Lung (tissue), 12 donors: ENCODE data around the gene APBB1. TPM values are rescaled to one million over a fixed set of nuclear protein-coding genes. Genes with fewer than 3 reads are reported as not detected.
"Not testable (repeated sequence)": the region's sequence is repeated elsewhere in the genome, so short reads cannot be mapped to it uniquely, and the experiment has no call there.

ENCODE experiments used
- ATAC-seq: fragments of 200-7000 bp; cut with Tn5 transposase; one replicate; pipeline ENCODE4 v1.9.1; 2020; ENCODE audit warnings: moderate number of reproducible peaks; ENCODE audit not compliant: insufficient read depth, low FRiP score
- DNase-seq, 3 donors: peaks; one replicate each; pipeline ENCODE4 v3.0.0-alpha.2; 2013 to 2017
- H3K27ac ChIP-seq, 2 donors: one replicate each; pipeline ENCODE4 v1.5.1; 2013; ENCODE audit warnings: mild to moderate bottlenecking in 2 of 2, moderate library complexity in 2 of 2, control low read depth in 1 of 2, inconsistent platforms in 1 of 2, low read depth in 1 of 2, low read length in 1 of 2
- H3K27me3 ChIP-seq, 3 donors: one replicate each; pipeline ENCODE4 v1.5.1; 2013; ENCODE audit warnings: low read length in 2 of 3; ENCODE audit not compliant: control insufficient read depth in 3 of 3, insufficient read depth in 3 of 3
- H3K36me3 ChIP-seq, 4 donors: one replicate each; pipeline ENCODE4 v1.5.1; 2013; ENCODE audit warnings: low read length in 4 of 4, mild to moderate bottlenecking in 1 of 4, moderate library complexity in 1 of 4; ENCODE audit not compliant: control insufficient read depth in 4 of 4, insufficient read depth in 4 of 4
- H3K4me1 ChIP-seq, 5 donors: one replicate each; pipeline ENCODE4 v1.5.1; 2013; ENCODE audit warnings: low read length in 5 of 5, mild to moderate bottlenecking in 2 of 5, moderate library complexity in 1 of 5; ENCODE audit not compliant: control insufficient read depth in 5 of 5, insufficient read depth in 5 of 5
- H3K4me3 ChIP-seq: one replicate; pipeline ENCODE4 v1.5.1; 2013; ENCODE audit warnings: mild to moderate bottlenecking, control low read depth, moderate library complexity
- H3K9ac ChIP-seq, 2 donors: one replicate each; pipeline ENCODE4 v1.5.1; 2013; ENCODE audit warnings: low read length in 2 of 2, control low read depth in 1 of 2; ENCODE audit not compliant: insufficient read depth in 1 of 2
- H3K9me3 ChIP-seq, 4 donors: one replicate each; pipeline ENCODE4 v1.5.1; 2013; ENCODE audit warnings: low read length in 3 of 4, mild to moderate bottlenecking in 1 of 4, moderate library complexity in 1 of 4; ENCODE audit not compliant: control insufficient read depth in 4 of 4, insufficient read depth in 3 of 4
- CTCF ChIP-seq: IDR thresholded peaks from 2 replicates; pipeline ENCODE4 v1.5.1; 2012; ENCODE audit warnings: mild to moderate bottlenecking; ENCODE audit errors: control extremely low read depth, extremely low read depth
- WGBS, 2 donors: extraction: QIAGEN DNeasy Blood & Tissue Kit; methylation state at CpG; one replicate each; pipeline ENCODE4 v1.1.7; 2013; 5-methylcytosine and 5-hydroxymethylcytosine counted together
- polyA plus RNA-seq, 2 donors: library from polyadenylated mRNA; stranded (reverse); fragments of 200-250 nt; gene quantifications; one replicate each; pipeline ENCODE4 v1.2.1, GENCODE V29; 2013
- total RNA-seq, 2 donors: library from RNA; depleted of rRNA in 1 of 2; stranded (reverse); fragments of >200 nt in 1 of 2; gene quantifications; one replicate each; pipeline ENCODE4 v1.2.1, GENCODE V29; 2014 to 2021
- donor health status: control.
- donor health status: control.
- donor health status: Bipolar disorder and iron deficiency.
- donor health status: healthy.
- donor health status: DM: yes; HTN: yes; CAD: no.

APBB1 gene
- total and polyA plus RNA-seq, 4 donors = 18.8 to 42.0 (median 30.6) TPM

- H3K27me3 ChIP-seq = no peaks in the 10 kb centered on the region
- no peaks in the 10 kb centered on the region for H3K9me3 ChIP-seq
- no peak for TF ChIP-seq CTCF
- H3K36me3 ChIP-seq = peaks cover 0 to 19% (median 8%) of the 10 kb centered on the region in 4 donors
- no peak overlapping the region for H3K27ac ChIP-seq
- no peak for DNase-seq
- H3K9ac ChIP-seq = no peak overlapping the region
- 84 to 86% methylated on average over 15 to 16 of the region's 16 CpGs for WGBS, 2 donors
- peaks cover 0 to 19% (median 15%) of the 10 kb centered on the region in 5 donors for H3K4me1 ChIP-seq
- ATAC-seq = no peak
- no peak overlapping the region for H3K4me3 ChIP-seq
Observed at GRCh38 chr11:6395470-6396060, 23.3 kb downstream of the APBB1 start.

- H3K9me3 ChIP-seq = no peaks in the 10 kb centered on the region
- H3K4me1 ChIP-seq = peaks cover 0 to 19% (median 17%) of the 10 kb centered on the region in 5 donors
- DNase-seq (no peak), ATAC-seq (no peak)
- peaks cover 0 to 19% (median 6%) of the 10 kb centered on the region in 4 donors for H3K36me3 ChIP-seq
- no peaks in the 10 kb centered on the region for H3K27me3 ChIP-seq
- no peak overlapping the region for H3K4me3 ChIP-seq
- no peak for TF ChIP-seq CTCF
- 88 to 91% methylated on average over 16 of the region's 16 CpGs for WGBS, 2 donors
- no peak overlapping the region for H3K9ac ChIP-seq
- H3K27ac ChIP-seq = no peak overlapping the region
Observed at GRCh38 chr11:6393989-6394670, 24.8 kb downstream of the APBB1 start.

GRCh38 chr11:6392251-6392650 is 26.6 kb downstream of the APBB1 start:
- not testable (repeated sequence) for H3K9me3 ChIP-seq, H3K9ac ChIP-seq, DNase-seq, H3K4me3 ChIP-seq, ATAC-seq, H3K27me3 ChIP-seq, H3K27ac ChIP-seq
- Histone ChIP-seq H3K36me3 (peaks cover 0 to 17% (median 2%) of the 10 kb centered on the region in 4 donors), H3K4me1 (peaks cover 0 to 15% (median 10%) of the 10 kb centered on the region in 5 donors)
- WGBS, 2 donors = 89 to 99% methylated on average over 3 to 4 of the region's 4 CpGs

- TF ChIP-seq CTCF = no peak
- H3K4me1 ChIP-seq = peaks cover 0 to 11% (median 7%) of the 10 kb centered on the region in 5 donors
- 95 to 99% methylated on average over 18 of the region's 18 CpGs for WGBS, 2 donors
- H3K27me3 ChIP-seq = no peaks in the 10 kb centered on the region
- no peak overlapping the region for H3K9ac ChIP-seq
- ATAC-seq (no peak), DNase-seq (no peak)
- H3K27ac ChIP-seq = no peak overlapping the region
- peaks cover 0 to 17% (median under 1%) of the 10 kb centered on the region in 4 donors for H3K36me3 ChIP-seq
- peak overlapping the region; percentile 83 for H3K4me3 ChIP-seq
- H3K9me3 ChIP-seq = no peaks in the 10 kb centered on the region
Observed at GRCh38 chr11:6391537-6392134, 27.3 kb downstream of the APBB1 start.
